ENCODE data around the gene TEX54. TPM values are rescaled to one million over a fixed set of nuclear protein-coding genes. Genes with fewer than 3 reads are reported as not detected.

TEX54 gene
- total RNA-seq, 1 donor = not detected

DNA sequence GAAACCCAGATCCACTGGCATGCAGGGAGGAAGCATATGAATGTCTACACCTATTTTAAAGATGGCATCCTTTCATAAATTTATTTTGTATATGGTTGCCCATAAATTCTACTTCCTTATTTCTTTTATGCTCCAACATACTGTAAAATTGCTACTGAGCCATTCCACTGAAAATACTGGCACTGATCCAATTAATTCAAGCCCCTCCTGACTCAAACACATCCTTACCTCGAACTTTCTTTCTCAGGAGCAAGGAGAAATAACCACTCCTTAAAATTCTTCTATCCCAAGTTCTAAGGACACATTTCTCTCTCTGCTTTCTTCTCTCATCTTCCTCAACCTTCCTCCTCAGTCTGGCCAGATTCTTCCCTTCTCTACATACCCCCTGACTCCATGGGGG lies 21.9 kb downstream of the TEX54 start:
- H3K27ac ChIP-seq (ENCODE audit: low read depth, low read length) = no peak overlapping the region
- H3K36me3 ChIP-seq (ENCODE audit: insufficient read depth, low read length) = peaks cover 17% of the 10 kb centered on the region
- TF ChIP-seq, protein P1, sequence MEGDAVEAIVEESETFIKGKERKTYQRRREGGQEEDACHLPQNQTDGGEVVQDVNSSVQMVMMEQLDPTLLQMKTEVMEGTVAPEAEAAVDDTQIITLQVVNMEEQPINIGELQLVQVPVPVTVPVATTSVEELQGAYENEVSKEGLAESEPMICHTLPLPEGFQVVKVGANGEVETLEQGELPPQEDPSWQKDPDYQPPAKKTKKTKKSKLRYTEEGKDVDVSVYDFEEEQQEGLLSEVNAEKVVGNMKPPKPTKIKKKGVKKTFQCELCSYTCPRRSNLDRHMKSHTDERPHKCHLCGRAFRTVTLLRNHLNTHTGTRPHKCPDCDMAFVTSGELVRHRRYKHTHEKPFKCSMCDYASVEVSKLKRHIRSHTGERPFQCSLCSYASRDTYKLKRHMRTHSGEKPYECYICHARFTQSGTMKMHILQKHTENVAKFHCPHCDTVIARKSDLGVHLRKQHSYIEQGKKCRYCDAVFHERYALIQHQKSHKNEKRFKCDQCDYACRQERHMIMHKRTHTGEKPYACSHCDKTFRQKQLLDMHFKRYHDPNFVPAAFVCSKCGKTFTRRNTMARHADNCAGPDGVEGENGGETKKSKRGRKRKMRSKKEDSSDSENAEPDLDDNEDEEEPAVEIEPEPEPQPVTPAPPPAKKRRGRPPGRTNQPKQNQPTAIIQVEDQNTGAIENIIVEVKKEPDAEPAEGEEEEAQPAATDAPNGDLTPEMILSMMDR (IDR thresholded peaks at IDR 0.05; ENCODE audit: extremely low read depth, low read depth, low read length) = no peak
- no peak overlapping the region for H3K4me2 ChIP-seq (ENCODE audit: insufficient read depth, low read length)
- H3K79me2 ChIP-seq (ENCODE audit: insufficient read depth, low read length) = no peaks in the 10 kb centered on the region
- no peaks in the 10 kb centered on the region for H4K20me1 ChIP-seq (ENCODE audit: insufficient read depth, low read length)
- no peak overlapping the region for H2AFZ ChIP-seq (ENCODE audit: low read length)
- H3K27me3 ChIP-seq (ENCODE audit: insufficient read depth, low read length) = no peaks in the 10 kb centered on the region
- DNase-seq (ENCODE audit: insufficient read length, low spot score, missing footprints) = no peak
- peaks cover 13% of the 10 kb centered on the region for H3K4me1 ChIP-seq (ENCODE audit: insufficient read depth, low read length)
- no peak overlapping the region for H3K4me3 ChIP-seq (ENCODE audit: insufficient read depth, low read length)
- no peaks in the 10 kb centered on the region for H3K9me3 ChIP-seq (ENCODE audit: low read depth, low read length)

DNA sequence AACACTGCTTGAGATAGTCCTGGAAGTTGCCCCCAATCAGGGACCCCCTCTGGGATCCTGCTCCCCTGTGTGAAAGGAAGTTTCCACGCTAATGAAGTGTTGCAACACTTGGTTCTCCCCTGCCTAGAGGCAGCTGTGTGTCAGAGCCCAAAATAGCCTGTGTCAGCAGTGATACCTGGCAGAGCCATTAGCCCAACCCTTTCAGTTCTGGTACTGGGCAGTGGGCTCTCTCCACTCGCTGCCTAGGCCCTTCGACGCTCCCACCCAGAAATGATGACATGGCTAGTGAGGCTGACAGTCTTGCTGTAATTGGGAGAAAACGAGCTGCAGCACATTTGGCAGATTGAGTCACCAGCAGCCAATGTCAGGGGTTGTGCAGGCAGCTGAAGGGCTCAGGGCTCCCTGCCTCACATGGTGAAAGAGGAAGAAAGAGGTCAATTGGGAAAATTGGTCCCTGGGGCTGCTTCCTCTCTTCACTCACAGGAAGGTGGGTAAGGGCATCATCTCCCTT lies 26.0 kb downstream of the TEX54 start:
- Histone ChIP-seq H3K27me3 (ENCODE audit: insufficient read depth, low read length) (no peaks in the 10 kb centered on the region), H3K36me3 (ENCODE audit: insufficient read depth, low read length) (peaks cover 23% of the 10 kb centered on the region), H2AFZ (ENCODE audit: low read length) (no peak overlapping the region), H3K79me2 (ENCODE audit: insufficient read depth, low read length) (peaks cover 34% of the 10 kb centered on the region), H4K20me1 (ENCODE audit: insufficient read depth, low read length) (peaks cover 23% of the 10 kb centered on the region), H3K4me2 (ENCODE audit: insufficient read depth, low read length) (peak overlapping the region; percentile 99), H3K27ac (ENCODE audit: low read depth, low read length) (peak overlapping the region; percentile 79), H3K4me3 (ENCODE audit: insufficient read depth, low read length) (no peak overlapping the region), H3K9me3 (ENCODE audit: low read depth, low read length) (no peaks in the 10 kb centered on the region), H3K4me1 (ENCODE audit: insufficient read depth, low read length) (peaks cover 27% of the 10 kb centered on the region)
- no peak for DNase-seq (ENCODE audit: insufficient read length, low spot score, missing footprints)
- TF ChIP-seq, protein P1 (IDR thresholded peaks at IDR 0.05; ENCODE audit: extremely low read depth, low read depth, low read length) = no peak

DNA sequence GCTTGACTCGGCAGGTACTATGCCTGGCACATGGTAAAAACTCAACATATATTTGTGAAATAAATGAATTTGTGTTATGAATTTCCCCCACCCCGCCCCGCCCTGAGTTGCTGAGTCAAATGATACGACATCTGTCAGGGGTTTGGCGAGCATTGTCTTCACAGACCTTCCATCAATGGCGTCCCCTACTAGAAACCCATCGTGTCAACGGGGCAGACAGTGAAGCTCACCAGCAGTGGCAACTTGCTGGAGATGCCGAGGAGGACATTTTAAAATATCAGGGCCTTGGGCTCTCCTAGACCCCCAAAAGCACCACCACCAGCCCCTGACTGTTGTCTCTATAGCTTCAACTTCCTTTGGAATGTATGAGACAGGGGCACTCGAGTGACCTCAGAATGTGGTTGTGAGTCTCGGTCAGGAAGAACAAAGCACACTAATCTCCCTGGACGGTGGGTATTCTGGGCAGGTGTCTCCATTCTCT lies 26.6 kb downstream of the TEX54 start:
- H2AFZ ChIP-seq (ENCODE audit: low read length) = peak overlapping the region; percentile 70
- H3K4me3 ChIP-seq (ENCODE audit: insufficient read depth, low read length) = peak overlapping the region; percentile 92

More for the DNA sequence above, 26.6 kb downstream of the TEX54 start:
- Histone ChIP-seq H3K79me2 (ENCODE audit: insufficient read depth, low read length) (peaks cover 40% of the 10 kb centered on the region), H3K27ac (ENCODE audit: low read depth, low read length) (peak overlapping the region; percentile 79), H3K27me3 (ENCODE audit: insufficient read depth, low read length) (no peaks in the 10 kb centered on the region), H3K36me3 (ENCODE audit: insufficient read depth, low read length) (peaks cover 30% of the 10 kb centered on the region), H4K20me1 (ENCODE audit: insufficient read depth, low read length) (peaks cover 23% of the 10 kb centered on the region), H3K9me3 (ENCODE audit: low read depth, low read length) (no peaks in the 10 kb centered on the region), H3K4me1 (ENCODE audit: insufficient read depth, low read length) (peaks cover 27% of the 10 kb centered on the region), H3K4me2 (ENCODE audit: insufficient read depth, low read length) (peak overlapping the region; percentile 99)
- TF ChIP-seq, protein P1 (IDR thresholded peaks at IDR 0.05; ENCODE audit: extremely low read depth, low read depth, low read length) = no peak
- no peak for DNase-seq (ENCODE audit: insufficient read length, low spot score, missing footprints)
